AG20443 (cell line): ENCODE results near the gene AGPAT3.
"Not testable (repeated sequence)": the region's sequence is repeated elsewhere in the genome, so short reads cannot be mapped to it uniquely, and the experiment has no call there.

ENCODE experiments used
- DNase-seq: peaks from one replicate; pipeline ENCODE4 v3.0.0; 2012; ENCODE audit warnings: low spot score, mixed read lengths

The AGPAT3 gene

GRCh38 chr21:43864962-43865539, at the start of gene AGPAT3:
TSS of gene AGPAT3 (plus strand) at chr21:43865223. CDS start at chr21:43959682, 94,459 bp downstream.
- peak; percentile 64 for DNase-seq

GRCh38 chr21:43815991-43816390, 49.0 kb upstream of the AGPAT3 start:
- no peak for DNase-seq

GRCh38 chr21:43816611-43817071, 48.4 kb upstream of the AGPAT3 start:
- DNase-seq = no peak

DNA sequence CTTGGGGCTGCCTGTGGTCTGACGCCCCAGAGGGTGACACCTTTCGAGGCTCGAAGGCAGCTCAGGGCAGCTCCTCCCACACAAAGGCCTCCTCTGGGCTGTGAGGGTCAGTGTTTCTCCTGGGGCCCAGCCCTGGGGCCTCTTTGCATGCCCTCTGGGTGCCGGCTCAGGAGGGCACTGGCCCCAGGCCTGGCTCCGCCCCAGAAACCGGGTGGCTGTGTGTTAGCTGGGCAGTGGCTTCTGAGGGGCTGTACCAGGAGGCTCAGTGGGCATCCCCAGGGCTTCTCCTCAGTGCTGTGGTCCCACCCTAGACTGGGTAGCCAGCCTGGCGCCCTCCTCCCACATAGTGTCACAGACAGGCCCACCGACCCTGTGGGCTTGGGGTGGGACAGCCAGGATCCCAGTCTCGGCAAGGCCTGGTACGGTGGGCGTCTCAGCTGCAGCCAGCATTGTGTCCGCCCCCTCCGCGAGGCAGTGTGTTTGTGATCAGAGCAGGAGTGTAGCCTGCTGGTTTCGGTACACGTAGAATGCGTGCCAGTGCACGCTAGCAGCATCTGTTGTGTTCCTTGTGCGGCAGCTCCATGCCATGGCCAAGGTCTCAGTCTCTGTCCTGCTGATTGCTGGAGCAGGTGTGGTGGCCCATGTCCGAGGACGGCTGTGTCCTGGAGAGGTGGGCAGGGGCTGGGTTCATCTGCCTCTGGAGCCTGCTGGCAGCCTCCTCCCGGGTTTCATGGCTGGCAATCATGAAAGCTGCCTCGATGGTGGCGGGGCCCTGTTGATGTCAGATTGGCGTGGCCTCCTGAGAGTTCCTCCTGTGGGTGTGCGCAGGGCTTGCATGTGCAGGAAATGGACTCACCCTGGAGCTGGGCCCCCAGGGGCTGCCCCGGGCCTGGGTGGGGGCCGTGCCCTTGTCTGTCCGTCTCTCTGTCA, 47.6 kb upstream of the AGPAT3 start:
- DNase-seq = no peak

DNA sequence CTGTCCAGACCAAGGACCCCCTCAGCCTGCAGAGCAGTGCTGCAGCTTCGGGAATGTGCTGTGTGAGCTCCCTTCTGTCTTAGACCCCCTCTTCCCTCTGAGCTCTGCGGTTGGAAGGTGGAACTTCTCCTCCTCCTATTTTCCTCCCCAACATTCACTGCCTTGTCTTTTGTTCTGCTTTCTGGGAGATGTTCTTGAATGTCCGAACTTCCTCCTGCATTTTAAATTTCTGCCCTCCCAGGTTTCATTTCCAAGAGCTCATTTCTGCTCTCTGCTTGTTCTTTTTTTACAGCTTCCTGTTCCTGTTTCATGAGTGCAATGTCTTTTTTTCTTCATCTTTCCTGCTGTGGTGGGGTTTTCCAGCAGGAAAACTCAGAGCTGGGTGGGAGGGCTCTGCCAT, 46.3 kb upstream of the AGPAT3 start:
- no peak for DNase-seq

- no peak for DNase-seq
Measured at GRCh38 chr21:43819511-43820405, 45.3 kb upstream of the AGPAT3 start.

GRCh38 chr21:43820466-43820865, 44.6 kb upstream of the AGPAT3 start:
- no peak for DNase-seq

DNA sequence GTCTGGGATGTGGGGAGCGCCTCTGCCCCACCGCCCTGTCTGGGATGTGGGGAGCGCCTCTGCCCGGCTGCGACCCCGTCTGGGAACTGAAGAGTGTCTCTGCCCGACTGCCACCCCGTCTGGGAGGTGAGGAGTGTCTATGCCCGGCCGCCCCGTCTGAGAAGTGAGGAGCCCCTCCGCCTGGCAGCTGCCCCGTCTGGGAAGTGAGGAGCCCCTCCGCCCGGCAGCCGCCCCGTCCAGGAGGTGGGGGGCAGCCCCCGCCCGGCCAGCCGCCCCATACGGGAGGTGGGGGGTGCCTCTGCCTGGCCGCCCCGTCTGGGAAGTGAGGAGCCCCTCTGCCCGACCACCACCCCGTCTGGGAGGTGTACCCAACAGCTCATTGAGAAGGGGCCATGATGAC, 42.9 kb upstream of the AGPAT3 start:
- not testable (repeated sequence) for DNase-seq

- not testable (repeated sequence) for DNase-seq
Measured at GRCh38 chr21:43822741-43823140, 42.3 kb upstream of the AGPAT3 start.

DNA sequence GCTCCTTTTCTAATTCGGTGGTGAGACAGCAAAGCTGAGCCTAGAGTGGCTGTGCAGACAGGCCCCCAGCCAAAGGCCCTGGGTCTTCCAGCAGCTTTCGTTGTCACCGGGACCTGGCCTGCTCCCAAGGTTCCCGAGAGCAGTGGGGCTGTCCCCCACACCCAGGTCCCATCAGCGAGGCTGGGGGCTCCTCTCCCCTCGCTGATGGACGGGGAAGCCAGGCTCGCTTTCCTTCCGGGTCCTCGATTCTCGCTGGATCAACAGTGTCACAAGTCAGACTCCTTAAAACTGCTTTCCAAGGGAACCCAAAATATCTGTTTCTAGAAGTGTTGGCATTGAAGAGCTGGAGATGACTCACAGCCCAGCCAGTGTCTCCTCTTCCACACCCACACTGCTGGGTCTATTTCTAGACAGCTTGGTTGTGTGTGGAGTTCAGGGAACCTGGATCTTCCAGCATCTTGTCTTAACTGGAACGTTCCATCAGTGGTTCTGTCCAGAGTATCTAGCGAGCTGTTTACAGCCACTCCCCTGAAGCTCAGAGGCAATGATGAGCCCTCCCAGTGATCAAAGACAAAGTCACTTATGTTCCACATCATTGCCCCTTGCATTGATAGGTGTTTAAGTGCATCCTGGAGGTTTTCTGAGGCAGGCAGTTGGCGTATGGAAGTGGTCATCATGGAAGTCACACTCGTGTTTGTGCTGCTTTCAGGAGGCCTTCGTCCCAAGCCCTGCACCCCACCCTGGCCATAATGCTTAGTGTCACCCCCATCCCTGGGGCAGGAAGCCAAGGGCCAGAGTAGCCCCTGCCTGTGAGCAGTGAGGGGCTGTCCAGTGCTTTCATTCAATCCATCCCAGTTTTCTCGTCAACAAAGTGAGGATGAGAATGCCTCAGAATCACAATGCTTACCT, 40.4 kb upstream of the AGPAT3 start:
- DNase-seq = peak; percentile 86

- no peak for DNase-seq
Measured at GRCh38 chr21:43825242-43825935, 39.6 kb upstream of the AGPAT3 start.

DNA sequence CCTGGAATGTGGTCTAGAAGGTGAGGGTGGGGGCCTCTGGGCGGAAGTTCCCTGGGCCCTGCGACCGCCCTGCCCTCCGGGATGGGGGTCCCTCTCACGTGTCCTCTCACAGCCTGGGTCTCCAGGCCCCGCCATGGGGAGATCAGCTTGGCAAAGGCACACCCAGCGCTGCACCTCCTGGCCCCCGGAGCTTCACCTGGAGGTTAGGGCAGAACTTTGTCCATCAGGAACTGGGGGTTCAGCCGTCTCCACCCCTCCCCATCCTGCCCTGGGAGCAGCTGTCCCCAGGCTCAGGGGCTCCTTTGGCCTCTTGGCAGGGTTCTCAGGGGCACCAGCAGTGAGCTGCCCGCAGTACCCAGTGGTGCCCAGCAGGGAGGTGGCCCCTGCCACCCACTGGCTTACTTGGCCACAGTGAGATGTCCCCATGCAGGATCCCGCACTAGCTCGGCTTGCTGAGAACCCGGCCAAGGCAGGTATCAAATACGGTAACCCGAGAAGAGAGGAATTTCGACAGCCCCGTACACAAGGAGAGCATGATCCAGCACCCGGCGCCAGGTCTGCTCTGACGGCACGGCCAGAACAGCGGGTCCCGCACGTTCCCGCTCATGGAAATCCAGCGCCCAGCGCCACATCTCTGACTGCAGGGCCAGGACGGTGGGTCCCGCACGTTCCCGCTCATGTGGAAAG, 38.9 kb upstream of the AGPAT3 start:
- no peak for DNase-seq

- DNase-seq = no peak
Measured at GRCh38 chr21:43826623-43826974, 38.4 kb upstream of the AGPAT3 start.

- DNase-seq = peak; percentile 65
Measured at GRCh38 chr21:43827015-43827611, 37.9 kb upstream of the AGPAT3 start.

DNA sequence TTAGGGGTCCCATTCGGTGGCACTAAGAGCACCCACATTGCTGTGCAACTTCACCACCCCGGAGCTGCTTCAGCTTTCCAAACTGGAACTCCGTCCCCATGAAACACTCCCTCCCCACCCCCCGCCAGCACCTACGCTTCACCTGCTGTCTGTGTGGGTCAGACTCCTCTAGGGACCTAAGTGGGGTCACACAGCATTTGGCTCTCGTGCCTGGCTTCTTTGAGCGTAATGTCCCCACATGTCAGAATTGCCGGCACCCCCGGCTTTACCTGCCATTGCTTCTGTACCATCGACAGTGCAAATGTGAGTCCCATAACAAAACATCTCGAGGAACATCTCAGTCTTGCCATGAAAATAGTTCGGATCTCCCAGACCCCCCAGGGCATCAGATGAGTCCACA, 35.9 kb upstream of the AGPAT3 start:
- no peak for DNase-seq

GRCh38 chr21:43829575-43830119, 35.4 kb upstream of the AGPAT3 start:
- DNase-seq = no peak

GRCh38 chr21:43832158-43832550, 32.9 kb upstream of the AGPAT3 start:
- DNase-seq = no peak

DNA sequence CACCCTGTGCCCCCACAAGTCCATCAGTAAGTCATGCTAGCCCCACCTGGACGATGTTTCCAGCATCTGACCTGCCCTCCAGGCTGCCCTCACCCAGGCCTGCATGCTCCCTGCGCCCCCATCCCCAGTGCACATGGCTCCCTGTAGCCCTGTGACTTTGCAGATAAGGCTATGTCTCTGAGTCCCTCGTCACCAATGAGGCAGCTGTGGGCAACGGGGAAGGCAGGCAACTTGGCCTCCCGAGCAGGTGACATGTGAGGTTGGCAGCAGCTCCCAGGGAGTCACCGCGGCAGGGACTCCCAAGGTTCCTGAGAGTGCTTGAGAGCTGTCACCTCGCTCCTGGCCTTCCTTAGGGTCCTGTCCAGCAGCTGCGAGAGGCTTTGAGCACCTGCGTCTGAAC, 32.4 kb upstream of the AGPAT3 start:
- no peak for DNase-seq

DNA sequence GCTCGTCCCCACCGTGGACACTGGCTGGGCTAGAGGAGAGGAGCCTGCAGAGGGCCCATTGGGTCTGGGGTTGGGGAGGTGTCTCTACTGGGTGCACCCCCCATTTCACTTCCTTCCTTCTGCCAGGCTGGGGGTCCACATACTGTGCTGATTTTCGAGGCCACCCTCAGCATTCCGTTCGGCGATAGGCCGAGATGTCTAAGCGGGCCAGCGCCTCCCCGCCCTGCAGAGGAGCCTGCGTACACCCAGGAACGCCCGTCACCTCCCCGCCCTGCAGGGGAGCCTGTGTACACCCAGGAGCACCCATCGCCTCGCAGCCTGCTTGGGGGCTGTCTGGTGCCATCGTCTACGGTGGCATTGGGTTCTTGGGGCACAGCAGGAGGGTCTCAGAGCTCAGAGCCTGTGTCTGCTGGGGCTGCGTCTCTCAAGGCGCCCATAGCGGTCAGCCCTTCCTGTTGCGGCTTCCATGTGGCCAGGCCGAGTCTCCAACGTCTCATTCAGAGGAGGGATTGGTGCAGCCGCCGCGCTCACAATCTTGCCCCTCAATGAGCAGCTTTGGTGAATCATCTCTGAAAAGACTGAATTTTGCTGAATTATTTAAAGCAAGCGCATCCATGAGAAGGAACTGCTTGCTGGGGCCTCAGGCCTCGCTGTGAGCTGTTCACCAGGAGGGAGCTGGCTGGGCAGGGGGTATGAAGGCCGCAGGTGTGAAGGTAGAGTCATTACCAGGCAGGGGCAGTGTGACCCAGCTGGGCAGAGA, 30.7 kb upstream of the AGPAT3 start:
- DNase-seq = no peak
